Activated naive CD4-positive, alpha-beta T cell treated with Interleukin-2 at 50 U/mL for 16 hours (primary cell): Measurements from ENCODE around the gene CEP83.

Experiments used
- DNase-seq: peaks from one replicate; pipeline ENCODE4 v3.0.0-alpha.2; 2020

The CEP83 gene

DNA sequence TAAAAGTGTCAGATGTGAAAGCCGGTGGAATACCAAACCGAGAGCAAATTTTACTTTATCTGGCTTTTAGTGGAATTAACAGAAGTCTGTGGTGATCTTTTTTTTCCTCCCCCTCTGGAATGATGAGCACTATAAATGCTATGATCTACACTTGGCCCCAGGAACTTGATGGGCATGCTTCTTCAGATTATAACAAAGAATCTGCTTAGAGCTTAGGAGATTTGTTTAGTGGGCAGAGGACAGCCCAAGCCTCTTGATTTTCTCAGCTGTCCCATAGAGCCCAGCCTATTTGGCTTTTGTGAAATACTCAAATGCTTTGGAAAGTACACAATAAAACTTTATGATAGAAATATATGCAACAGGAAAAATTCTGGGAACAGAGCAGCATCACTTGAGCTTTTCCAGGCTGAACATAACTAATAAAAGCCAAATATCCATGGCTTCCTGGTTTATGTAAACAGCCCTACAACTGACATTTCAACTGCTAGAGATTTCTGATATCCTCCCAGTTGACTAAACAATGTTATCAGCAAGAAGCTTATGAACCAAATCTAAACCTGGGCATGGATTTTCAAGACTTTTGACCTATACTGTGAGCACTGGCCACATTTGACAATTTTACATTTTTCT is 161.7 kb downstream of the CEP83 start:
- no peak for DNase-seq

- no peak for DNase-seq
Observed at GRCh38 chr12:94297096-94297699, 162.5 kb downstream of the CEP83 start.

DNA sequence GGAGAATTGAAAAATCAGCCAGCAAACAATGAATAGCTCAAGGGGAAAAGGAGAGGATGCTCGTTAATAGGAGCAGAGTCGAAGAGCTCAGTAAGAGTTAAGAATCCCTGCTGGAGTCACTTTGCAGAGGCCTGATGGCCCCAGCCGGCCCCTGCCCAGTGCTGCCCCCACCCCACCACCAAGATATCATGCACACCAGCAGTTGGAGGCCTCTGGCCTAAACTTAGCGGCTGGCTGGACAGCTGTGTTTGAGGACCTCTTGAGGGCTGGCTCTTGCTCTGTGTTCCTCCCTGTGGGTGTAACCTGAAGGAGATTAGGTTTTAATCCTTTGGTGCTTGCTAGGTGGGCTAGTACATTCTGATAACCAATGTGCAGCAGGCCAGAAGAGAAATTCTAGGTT is 169.3 kb downstream of the CEP83 start:
- no peak for DNase-seq

DNA sequence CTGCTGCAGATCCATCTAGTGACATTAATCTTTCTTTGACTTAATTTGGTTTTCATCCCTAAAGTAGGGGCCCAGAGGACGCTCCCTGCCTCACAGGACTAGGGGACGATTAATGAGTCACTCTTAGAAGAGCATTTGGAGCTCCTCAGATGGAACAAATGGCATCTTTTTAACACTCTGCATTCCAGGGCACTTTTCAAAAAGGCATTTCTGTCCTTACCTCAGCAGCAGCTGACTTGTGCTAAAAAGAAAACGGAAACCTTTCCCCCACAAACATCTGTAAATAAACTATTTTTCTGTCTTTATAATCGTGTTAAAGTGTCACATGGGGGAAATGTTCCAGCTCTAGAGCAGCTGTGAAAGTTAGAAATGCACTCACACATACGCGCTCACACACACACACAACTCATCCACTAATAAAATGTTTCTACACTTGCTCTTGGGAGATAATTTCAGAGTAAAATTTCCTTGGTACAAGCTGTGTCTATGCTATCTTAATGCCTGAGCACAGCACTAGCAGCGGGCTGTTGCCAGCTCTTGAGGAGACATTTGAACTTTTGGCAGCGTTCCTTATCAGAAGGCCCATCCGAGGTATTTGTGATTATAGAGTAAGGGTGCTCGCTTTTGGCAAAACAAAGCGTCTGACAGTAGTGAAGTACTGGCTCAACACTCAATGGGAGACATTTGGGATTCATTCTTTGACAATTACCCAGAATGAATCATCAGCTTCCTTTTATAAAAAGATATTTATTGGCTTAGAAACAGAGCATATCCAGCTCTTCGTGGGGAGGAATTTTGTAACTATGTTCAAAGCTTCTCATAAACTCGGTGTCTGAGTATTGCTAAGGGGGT is 170.0 kb downstream of the CEP83 start:
- no peak for DNase-seq

GRCh38 chr12:94287245-94287628 is 172.4 kb downstream of the CEP83 start:
- DNase-seq: no peak

- no peak for DNase-seq
Observed at GRCh38 chr12:94286583-94287244, 173.0 kb downstream of the CEP83 start.

GRCh38 chr12:94285943-94286582 is 173.6 kb downstream of the CEP83 start:
- no peak for DNase-seq

GRCh38 chr12:94284859-94285258 is 174.8 kb downstream of the CEP83 start:
- no peak for DNase-seq

DNA sequence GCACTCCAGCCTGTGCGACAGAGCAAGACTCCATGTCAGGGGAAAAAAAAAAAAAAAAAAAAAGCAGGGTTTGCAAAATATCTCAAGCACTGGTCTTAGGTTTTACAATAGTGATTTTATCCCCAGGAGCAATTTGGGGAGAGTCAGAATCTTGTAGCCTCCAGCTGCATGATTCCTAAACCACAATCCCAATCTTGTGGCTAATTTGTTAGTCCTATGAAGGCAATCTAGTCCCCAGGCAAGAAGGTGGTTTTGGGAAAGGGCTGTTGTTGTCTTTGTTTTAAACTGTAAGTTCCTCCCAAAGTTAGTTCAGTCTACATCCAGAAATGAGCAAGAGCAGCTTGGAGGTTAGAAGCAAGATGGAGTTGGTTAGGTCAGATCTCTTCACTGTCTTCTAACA is 175.6 kb downstream of the CEP83 start:
- DNase-seq: no peak

GRCh38 chr12:94282675-94283074 is 177.0 kb downstream of the CEP83 start:
- DNase-seq: peak; percentile 53

DNA sequence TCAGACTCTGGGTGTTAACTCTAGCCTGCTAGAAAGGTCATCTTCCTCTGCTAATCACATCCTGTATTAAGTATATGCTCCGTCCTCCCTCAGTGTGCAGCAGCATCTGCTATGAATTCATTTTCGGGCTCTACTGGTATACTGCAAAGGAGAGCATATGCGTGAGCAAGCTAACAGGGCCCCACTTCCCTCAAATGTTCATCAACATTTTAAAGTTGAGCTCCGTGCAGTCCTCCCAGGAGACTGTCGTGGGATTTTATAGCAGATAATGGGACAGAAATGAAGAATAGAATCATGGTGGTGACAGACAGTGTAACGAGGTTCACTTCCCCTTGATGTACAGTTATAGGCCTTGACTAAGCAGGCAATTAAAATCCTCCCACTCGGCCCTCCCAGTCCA is 179.6 kb downstream of the CEP83 start:
- no peak for DNase-seq

- no peak for DNase-seq
Observed at GRCh38 chr12:94277426-94278000, 182.2 kb downstream of the CEP83 start.

DNA sequence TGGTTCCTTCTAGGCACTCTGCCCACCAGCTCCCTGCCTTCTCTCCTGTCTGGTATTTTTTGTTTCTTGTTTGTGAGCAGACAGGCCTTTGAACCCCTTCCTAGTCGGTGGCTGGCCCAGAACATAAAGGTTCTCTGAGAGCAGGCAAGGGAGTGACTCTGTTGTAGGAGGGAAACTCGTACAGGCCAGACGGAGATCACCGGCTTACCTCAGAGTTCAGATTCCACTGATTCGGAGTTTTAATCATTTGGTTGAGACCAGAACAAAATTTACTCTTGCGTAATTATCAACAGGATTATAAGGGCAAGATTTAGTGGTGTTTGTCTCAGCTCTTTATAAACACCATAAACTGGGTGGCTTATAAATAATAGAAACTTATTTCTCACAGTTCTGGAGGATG is 182.9 kb downstream of the CEP83 start:
- no peak for DNase-seq

DNA sequence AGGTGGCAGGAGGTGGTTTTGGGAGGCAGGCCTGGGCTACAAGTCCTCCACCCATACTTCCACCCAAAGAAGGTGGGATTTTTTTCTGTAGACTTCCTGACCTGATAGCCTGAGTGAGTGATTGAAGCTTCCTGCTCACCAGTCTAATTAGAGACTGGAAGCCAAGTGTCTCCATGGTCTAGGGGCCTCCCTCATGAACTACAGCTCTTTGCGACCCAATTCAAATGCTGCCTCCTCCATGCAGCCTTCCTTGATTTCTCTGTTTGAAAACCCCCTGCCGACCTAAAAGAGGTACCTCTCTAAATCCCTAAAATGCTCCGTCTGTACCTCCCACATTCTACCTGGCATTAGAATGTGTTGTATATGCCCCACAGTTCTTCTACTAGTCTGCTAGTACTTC is 186.4 kb downstream of the CEP83 start:
- no peak for DNase-seq

- no peak for DNase-seq
Observed at GRCh38 chr12:94272280-94272679, 187.4 kb downstream of the CEP83 start.

GRCh38 chr12:94271351-94271750 is 188.3 kb downstream of the CEP83 start:
- no peak for DNase-seq

DNA sequence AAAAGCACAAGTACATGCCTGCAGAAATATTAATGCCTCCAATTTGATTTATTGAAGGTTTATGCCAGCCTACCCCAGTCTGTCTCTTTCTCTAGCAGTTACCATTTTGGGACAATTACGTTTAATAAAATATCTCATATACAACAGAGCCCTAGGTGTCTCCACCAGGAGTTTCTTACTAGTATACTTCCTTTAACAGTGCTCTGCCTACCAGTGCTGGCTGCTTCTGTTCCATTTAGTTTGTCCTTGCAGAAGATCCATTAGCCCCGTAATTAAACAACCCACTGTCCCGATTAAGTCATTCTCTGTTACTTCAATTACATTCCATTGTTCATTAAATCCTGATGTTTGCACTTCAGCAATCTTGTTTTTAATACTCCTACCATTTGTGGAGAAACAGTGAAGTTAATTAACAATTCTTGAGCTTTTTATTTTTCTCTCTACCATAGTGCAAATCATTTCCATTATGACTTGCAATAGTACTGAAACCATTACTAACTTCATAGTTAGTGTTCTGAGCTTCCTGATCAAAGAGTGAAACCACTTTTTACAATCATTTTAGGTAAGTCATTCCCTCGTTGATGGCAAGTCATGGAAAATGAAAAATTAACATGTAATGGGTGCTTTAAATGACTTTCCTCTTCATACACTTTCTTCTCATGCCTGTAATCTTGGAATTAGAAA is 190.2 kb downstream of the CEP83 start:
- no peak for DNase-seq

GRCh38 chr12:94267921-94268471 is 191.7 kb downstream of the CEP83 start:
- DNase-seq: no peak

DNA sequence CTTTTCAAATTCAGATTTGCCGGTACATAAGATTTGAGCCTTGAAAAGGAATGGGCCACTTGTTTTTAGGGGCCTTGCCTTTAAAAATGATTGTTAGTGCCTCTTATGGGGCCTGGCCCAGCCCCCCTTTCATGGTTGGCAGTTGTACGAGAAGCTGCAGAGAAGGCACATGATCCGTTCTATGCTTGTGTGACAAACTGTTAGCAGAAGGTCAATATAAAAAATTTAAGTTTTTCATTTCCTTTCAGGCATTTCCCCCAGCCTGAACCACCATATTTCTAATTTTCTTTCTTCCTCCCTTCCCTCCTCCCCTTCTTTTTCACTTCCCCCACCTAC is 192.2 kb downstream of the CEP83 start:
- DNase-seq: no peak

DNA sequence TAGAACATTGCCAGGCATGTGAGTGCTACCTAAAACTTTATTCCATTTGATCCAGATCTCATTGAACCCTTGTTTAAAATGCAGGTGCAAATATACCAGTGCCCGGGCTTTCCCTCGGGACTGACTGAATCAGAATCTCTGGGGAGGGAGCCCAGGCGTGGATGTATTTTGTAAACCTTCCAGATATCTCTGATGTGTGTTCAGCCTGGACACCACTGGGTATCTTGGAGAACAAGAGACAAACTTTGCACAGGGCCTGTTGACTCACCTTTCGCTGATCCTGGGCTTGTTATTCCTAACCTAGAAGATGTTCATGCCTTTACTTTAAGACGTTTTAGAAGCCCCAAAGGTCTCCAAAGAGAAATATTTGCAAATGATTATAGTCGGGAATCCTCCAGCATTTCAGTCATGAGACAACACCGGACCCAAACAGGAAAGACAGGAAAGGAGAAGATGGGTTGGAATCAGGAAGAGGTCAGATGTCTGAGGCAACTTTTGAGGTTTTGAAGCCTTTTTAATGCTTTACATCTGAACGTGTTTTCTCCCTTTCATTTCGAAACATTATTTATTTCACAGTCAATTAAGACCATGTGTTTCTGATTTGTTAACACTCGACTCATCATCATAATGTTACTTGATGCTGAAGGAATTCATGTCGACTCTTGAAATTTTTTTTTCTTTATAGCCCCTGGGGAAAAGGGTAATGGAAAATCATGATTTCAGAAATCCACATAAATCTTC is 192.7 kb downstream of the CEP83 start:
- no peak for DNase-seq
